H1 (cell line): ENCODE results near the gene PEX3. TPM values are rescaled to one million over a fixed set of nuclear protein-coding genes. Genes with fewer than 3 reads are reported as not detected.

Source experiments
- ASH2L ChIP-seq: fragments of 200-600, 300-600 bp; sonication (generic); IDR thresholded peaks from one replicate; pipeline ENCODE4 v1.7.1; 2017; ENCODE audit warnings: low read length
- BRCA1 ChIP-seq: IDR thresholded peaks from 2 replicates; pipeline ENCODE4 v1.6.1; 2012; ENCODE audit warnings: low read depth, low read length, improper control_type of control experiment
- CHD7 ChIP-seq: fragments of 300-600 bp; sonication (generic); IDR thresholded peaks from 2 replicates; pipeline ENCODE4 v1.7.1; 2012; ENCODE audit warnings: low read length, moderate library complexity, mild to moderate bottlenecking, inconsistent platforms; ENCODE audit not compliant: insufficient replicate concordance
- CTCF ChIP-seq, 3 experiments: IDR thresholded peaks; 1 replicate in 2 of 3; 2 replicates in 1 of 3; pipeline versions ENCODE4 v1.5.1 to v1.6.1; 2011; ENCODE audit warnings: low read length in 3 of 3, mild to moderate bottlenecking in 3 of 3, inconsistent platforms in 2 of 3, low read depth in 1 of 3, moderate library complexity in 1 of 3; ENCODE audit not compliant: insufficient read depth in 1 of 3; ENCODE audit errors: control extremely low read depth in 1 of 3
- SIRT6 ChIP-seq: IDR thresholded peaks from one replicate; pipeline ENCODE4 v1.7.1; 2012; ENCODE audit warnings: low read length, inconsistent platforms
- TAF7 ChIP-seq: optimal IDR thresholded peaks from 2 replicates; pipeline ENCODE3; 2011; ENCODE audit warnings: low read depth, mild to moderate bottlenecking, inconsistent platforms, low read length, moderate library complexity, borderline replicate concordance
- YY1 ChIP-seq: IDR thresholded peaks from 2 replicates; pipeline ENCODE4 v1.6.1; 2011; ENCODE audit warnings: low read depth, mild to moderate bottlenecking, low read length
- ZNF274 ChIP-seq: IDR thresholded peaks from 2 replicates; pipeline ENCODE4 v1.7.0; 2012; ENCODE audit warnings: low read length, borderline replicate concordance; ENCODE audit errors: extremely low read depth
- polyA plus RNA-seq, 7 experiments: library from polyadenylated mRNA; depleted of rRNA in 3 of 7; stranded (reverse) in 5 of 7; unstranded in 2 of 7; fragments of >200 nt in 5 of 7; fragments of 200-250 nt in 2 of 7; gene quantifications; 1 replicate in 5 of 7; 2 replicates in 1 of 7; 4 replicates in 1 of 7; pipeline versions ENCODE4 v1.2.1 to v1.2.3, GENCODE V29; 2011 to 2013; ENCODE audit warnings: missing spikeins in 2 of 7, mixed read lengths in 2 of 7
- total RNA-seq: library from RNA; stranded (reverse); fragmentation: NEBNext Ultra II Directional; extraction: Animal tissue kit (Norgen Biotek cat#: 25700); gene quantifications from 2 replicates; pipeline ENCODE4 v1.2.1, GENCODE V29; 2021

The PEX3 gene
- total and polyA plus RNA-seq, 2 of the 8 experiments (the other 6 are each of a cell fraction or from before 2014, with no cell fraction given) = 8.0 to 16.8 TPM

GRCh38 chr6:143516690-143517446, 66.3 kb downstream of the PEX3 start (continued):
- TF ChIP-seq CHD7 (no peak), SIRT6 (no peak), CTCF (IDR thresholded peaks at IDR 0.05; ENCODE audit: control extremely low read depth in 1 of 3, insufficient read depth in 1 of 3, low read depth in 1 of 3, low read length in 3 of 3) (no peak), BRCA1 (no peak), TAF7 (no peak), YY1 (no peak), ZNF274 (no peak), ASH2L (no peak)
